HG02938 (cell line): ENCODE measurements around the gene EMILIN1.
"Not testable (repeated sequence)": the region's sequence is repeated elsewhere in the genome, so short reads cannot be mapped to it uniquely, and the experiment has no call there.

ENCODE experiments used
- ATAC-seq: cut with Tn5 transposase; IDR thresholded peaks from one replicate; pipeline ENCODE4 v1.9.1; 2021; ENCODE audit warnings: mild to moderate bottlenecking, moderate library complexity; ENCODE audit not compliant: unreplicated experiment

Gene EMILIN1

DNA sequence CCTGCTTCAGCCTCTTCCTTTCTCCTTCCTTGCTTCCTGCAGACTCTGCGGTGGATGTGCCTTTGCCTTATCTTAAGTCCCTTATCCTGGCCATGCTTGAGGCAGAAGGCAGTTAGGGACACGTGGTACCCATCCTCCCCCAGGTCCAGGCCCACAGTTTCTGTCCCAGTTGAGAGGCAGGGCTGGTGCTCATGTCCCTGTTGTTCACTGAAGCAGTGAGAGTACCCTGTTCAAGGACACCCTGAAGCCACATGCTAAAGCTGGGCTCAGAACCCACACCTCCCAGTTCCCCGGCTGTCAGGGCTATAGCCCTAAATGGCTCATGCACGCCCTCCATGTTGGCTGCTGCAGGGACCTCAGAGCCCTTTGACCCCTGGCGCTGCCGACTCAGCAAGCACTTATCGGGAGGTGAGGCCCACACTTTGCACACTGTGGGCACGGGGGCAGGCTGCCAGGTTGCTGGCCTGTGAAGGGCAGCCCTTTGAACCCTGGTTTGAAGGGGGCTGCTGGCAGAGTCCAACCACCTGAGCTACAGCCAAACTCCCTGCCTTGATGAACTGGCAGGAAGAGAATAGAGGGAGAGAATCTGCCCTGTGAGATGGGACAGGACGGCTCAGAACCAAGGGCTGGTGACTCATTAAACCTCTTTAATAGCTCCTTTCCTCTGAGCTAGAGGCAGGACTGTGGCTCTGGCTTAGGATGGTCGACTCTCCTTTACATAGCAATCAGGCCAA, 14.4 kb downstream of the EMILIN1 start:
- no peak for ATAC-seq

DNA sequence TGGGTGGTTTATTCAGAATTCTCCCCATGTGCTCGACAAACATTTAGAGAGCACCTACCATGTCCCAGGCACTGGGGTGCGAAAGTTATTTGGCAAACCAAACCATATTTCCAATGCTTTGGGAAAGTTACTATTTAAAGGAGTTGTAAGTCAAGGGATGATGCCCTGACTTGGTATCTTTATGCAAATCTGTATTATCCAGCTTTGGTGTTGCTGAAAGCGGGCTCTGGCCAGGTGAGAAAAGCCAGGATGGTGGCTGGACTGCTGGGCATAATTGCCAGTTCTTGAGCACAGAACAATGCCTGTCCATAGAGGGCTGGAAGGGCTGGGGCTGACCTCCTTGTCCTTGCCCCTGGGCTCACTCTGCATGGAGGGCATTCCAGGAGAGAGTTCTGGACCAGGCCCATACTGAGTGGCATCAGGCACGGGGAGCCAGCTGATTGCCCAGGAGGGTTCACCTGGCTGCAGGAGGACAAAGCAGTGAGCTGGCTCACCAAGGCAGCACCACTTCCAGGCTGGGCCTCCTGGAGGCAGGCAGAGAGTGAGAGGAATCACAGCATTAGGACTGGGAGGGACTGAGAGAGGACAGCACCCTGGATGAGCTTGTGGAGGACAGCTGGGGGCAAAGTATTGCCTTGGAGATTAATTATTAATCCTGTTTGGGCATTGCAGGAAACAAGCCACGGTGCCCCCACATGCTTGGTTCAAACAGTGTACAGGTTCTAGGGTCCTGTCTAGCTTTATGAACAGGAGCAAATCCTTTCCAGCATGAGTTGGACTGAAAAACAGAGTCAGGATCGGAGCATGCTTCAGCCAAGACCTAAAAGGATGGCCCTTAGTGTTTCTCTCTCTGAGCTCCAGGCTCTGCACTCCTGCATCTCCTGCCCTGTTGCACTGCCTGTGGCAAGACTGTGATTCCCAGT, 15.3 kb downstream of the EMILIN1 start:
- ATAC-seq: no peak

DNA sequence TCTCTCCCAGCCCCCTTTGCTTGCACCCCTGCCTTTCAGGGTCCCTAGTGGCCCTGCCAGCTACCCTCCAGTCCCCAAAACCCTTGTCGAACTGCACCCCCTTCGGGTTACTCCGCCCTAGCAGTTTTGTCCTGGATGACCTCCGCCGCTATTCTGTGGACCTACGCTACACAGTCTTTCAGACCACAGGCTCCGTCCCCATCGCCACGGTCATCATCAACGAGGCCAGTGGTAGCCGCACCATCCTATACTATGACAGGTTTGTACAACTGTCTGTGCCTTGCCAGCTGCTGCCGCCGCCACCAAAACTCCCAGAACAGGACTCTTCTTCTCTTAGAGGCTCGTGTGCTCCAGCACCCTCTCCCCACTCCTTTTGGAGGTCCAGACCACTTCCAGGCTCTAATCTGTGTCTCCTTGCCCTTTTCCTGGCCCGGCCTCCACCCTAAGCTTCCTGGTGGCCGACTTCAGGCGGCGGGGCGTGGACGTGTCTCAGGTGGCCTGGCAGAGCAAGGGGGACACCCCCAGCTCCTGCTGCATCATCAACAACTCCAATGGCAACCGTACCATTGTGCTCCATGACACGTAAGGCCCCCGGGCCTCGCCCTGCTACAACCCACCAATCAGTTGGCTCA, 16.1 kb downstream of the EMILIN1 start:
- ATAC-seq: no peak

DNA sequence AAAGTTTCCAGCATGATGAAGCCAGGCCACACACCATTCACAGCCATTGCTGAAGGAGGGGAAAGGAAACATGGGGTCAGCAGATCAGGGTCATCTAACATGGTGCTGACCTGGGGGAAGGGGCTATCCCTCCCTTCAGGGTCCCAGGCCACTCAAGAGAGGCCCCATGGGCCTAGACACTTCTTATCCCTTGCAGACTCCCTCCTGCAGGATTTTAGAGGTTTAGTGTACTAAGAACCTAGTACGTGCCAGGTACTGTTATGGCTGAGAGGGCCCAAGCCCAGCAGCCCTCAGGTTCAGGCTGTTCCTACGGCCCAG, 17.0 kb downstream of the EMILIN1 start:
- ATAC-seq: no peak

DNA sequence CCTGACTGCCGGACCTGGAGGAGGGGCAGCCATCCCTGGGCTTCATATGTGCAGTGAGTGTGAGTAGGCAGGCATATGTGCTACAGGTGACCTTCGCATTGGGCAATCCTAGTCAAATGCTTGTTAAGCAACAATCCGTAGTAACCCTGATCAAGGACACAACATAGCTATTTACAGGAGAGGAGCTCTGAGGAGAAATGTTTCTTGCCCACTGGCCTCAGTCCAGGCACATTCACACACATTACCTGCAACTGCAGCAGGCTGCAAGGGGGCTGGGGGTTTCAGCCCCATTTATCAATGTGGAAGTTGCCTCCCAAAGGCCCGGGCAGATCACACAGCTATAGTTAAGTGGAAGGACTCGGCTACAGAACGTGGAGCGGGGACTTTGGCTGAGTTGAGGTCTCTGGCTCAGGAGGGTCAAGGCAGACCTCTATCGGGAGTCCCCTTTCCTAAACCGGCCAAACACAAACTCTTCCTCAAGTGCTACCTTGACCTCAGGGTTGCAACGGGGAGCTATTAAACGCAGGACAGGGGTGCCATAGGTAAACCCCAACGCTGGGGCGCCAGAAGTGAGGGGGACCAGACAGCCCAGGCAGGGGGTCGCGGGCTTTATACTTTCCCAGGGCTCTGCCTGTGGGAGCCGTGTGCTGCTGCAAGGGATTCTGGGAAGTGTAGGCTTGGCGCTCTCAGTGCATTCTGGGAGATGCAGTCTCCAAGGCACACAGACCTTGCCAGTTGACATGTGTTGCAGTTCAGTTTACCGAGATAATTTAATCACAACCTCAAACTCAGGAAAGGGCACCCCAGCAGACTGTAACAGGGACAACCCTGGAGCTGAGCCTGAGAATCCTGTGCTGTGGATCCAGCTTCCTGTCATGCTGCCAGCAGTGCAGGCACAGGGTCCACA, 17.6 kb downstream of the EMILIN1 start:
- ATAC-seq: no peak

DNA sequence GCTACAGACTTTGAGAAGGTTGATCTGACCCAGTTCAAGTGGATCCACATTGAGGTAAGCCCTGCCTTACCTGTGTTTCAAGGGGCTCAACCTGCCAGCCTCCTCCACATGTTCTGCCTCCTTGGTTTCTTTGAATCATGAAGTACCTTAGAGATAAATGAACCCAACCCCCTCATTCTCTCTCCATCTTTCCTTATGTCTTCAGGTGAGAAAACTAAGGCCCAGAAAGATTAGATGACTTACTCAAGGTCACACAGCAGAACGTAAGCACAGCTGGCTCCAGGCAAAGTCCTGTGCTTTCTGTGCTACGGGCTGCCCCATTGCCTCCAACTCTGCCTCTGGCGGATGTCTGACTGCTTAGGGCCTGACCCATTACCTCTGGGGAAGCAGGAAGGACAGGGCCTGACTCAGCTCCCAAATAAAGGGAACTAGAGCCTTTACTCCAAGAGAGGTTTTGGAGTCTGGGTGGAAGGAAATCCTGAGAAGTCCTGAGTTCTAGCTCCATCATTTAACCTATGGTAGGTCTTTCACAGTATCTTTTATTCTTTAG, 18.4 kb downstream of the EMILIN1 start:
- no peak for ATAC-seq

DNA sequence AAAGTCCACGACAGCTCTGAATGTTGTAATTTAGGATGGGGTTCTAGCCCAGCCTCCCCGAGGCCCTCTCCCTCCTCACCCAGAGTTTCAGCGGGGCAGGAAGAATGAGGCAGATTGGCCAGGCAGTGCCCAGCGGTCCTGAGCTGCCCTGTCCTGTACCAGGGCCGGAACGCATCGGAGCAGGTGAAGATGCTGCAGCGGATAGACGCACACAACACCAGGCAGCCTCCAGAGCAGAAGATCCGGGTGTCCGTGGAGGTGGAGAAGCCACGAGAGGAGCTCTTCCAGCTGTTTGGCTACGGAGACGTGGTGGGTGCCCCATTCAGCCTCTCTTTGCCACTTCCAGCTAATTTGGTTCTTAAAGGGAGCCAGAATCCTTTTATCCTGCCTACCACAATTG, 18.9 kb downstream of the EMILIN1 start:
- no peak for ATAC-seq

DNA sequence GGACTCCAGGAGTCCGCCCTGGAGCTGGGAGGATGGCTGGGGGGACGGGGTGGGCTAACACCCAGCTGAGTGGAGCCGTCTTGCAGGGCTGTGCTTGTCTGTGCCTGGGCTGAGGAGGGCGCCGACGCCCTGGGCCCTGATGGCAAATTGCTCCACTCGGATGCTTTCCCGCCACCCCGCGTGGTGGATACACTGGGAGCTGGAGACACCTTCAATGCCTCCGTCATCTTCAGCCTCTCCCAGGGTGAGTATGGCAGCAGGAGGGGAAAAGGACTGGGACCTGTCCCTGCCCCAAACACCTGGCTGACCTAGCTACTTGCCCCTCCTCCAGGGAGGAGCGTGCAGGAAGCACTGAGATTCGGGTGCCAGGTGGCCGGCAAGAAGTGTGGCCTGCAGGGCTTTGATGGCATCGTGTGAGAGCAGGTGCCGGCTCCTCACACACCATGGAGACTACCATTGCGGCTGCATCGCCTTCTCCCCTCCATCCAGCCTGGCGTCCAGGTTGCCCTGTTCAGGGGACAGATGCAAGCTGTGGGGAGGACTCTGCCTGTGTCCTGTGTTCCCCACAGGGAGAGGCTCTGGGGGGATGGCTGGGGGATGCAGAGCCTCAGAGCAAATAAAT, 21.0 kb downstream of the EMILIN1 start:
- ATAC-seq: no peak

DNA sequence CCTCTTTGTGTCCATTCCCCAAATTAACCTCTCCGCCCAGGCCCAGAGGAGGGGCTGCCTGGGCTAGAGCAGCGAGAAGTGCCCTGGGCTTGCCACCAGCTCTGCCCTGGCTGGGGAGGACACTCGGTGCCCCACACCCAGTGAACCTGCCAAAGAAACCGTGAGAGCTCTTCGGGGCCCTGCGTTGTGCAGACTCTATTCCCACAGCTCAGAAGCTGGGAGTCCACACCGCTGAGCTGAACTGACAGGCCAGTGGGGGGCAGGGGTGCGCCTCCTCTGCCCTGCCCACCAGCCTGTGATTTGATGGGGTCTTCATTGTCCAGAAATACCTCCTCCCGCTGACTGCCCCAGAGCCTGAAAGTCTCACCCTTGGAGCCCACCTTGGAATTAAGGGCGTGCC, 21.6 kb downstream of the EMILIN1 start:
- ATAC-seq: no peak

DNA sequence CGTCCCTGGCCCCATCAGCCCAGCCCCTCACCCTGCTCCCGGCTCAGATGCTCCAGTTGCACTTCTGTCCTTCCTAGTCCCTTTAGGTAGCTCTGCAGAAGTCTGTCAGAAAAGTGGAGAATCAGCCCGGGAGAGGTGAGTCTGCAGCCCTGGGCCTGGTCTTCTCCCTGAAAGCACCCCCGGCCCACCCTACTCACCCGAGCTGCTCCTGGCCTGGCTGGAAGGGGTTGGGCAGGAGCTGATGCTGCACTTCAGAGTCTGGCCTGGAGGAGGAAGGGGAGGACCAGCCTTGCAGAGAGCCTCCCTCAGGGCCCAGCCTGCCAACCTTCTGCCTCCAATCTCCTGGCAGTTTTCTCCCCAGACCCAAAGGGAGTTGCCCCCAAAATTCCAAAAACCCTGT, 23.9 kb downstream of the EMILIN1 start:
- no peak for ATAC-seq

DNA sequence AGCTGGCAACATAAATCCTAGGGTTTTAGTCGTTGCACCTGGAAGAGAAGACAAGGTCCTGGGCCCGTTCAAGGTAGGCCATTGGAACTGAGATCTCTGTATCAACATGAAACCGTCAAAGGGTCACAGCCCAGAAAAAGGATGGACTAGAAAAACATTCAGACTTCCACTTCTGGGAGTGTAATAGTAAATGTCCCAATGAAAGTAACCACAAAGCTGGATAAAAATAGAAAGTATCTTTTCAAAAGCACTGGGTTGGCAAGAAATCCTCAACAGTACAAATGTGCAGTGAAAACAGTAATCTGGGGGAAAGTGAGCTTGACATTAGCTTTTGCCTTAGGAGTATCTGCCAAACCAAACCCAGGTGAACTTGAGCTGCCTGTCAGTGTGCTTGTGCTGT, 27.6 kb downstream of the EMILIN1 start:
- ATAC-seq: no peak

DNA sequence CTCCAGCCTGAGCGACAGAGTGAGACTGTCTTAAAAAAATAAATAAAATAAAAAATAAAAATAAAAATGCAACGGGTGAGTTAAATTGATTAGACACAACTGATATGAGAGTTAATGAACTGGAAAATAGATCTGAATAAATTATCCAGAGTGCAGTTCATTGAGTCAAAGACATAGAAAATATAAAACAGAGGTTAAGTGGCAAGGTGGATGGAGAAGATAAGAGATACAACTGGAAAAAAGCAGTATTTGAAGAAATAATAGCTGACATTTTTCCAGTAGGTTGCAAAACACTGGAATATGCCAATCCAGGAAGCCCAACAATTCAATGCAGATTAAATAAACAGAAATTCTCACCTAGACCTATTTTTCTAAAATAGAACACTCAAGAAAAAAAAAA, 29.8 kb downstream of the EMILIN1 start:
- ATAC-seq: no peak

DNA sequence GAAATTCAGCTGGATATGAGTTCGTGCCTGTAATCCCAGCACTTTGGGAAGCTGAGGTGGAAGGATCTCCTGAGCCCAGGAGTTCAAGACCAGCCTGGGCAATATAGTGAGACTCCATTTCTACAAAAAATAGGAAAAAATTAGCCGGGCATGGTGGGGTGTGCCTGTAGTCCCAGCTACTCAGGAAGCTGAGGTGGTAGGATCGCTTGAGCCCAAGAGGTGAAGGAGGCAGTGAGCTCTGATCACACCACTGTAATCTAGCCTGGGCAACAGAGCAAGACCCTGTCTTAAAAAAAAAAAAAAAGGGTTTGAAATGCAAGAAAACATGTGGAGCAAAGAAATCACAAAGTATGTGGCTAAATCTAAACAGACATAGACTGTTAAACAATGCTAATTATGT, 30.7 kb downstream of the EMILIN1 start:
- ATAC-seq: no peak

DNA sequence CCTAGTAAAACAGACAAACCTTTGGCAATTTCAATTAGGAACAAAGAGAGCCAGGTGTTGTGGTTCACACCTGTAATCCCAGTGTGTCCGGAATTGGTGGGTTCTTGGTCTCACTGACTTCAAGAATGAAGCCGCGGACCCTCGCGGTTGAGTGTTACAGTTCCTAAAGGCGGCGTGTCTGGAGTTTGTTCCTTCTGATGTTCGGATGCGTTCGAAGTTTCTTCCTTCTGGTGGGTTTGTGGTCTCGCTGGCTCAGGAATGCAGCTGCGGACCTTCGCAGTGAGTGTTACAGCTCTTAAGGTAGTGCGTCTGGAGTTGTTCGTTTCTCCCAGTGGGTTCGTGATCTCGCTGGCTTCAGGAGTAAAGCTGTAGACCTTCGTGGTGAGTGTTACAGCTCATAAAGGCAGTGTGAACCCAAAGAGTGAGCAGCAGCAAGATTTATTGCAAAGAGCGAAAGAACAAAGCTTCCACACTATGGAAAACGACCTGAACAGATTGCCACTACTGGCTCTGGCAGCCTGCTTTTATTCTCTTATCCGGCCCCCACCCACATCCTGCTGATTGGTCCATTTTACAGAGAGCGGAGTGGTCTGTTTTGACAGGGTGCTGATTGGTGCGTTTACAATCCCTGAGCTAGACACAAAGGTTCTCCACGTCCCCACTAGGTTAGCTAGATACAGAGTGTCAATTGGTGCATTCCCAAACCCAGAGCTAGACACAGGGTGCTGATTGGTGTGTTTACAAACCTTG, 32.4 kb downstream of the EMILIN1 start:
- ATAC-seq: not testable (repeated sequence)

DNA sequence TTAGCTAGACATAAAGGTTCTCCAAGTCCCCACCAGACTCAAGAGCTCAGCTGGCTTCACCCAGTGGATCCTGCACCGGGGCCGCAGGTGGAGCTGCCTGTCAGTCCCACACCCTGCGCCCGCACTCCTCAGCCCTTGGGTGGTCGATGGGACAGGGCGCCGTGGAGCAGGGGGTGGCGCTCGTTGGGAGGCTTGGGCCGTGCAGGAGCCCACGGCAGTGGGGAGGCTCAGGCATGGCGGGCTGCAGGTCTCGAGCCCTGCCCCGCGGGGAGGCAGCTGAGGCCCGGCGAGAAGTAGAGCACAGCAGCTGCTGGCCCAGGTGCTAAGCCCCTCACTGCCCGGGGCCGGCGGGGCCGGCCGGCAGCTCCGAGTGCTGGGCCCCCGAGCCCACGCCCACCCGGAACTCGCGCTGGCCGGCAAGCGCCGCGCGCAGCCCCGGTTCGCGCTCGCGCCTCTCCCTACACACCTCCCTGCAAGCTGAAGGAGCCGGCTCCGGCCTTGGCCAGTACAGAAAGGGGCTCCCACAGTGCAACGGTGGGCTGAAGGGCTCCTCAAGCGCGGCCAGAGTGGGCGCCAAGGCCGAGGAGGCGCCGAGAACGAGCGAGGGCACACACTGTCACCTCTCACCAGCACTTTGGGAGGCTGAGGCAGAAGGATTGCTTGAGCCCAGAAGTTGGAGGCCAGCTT, 33.1 kb downstream of the EMILIN1 start:
- not testable (repeated sequence) for ATAC-seq

DNA sequence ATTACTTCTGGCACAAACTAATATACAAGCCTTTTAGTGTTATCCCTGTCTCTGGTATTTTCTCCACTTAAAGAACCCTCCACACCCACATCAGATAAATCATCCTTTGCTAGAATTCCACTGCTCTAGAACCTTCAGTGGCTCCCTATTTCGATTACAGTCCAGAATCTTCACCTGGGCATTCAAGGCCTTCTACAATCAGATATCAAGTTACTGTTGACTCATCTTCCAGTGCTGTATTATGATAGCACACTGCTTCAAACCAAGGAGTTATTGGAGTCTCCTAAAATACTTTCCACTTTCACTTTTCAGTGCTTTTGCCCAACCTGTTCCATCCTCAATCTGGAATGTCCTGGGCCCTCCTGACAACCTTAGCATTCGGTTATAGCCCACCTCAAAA, 37.1 kb downstream of the EMILIN1 start:
- ATAC-seq: no peak

DNA sequence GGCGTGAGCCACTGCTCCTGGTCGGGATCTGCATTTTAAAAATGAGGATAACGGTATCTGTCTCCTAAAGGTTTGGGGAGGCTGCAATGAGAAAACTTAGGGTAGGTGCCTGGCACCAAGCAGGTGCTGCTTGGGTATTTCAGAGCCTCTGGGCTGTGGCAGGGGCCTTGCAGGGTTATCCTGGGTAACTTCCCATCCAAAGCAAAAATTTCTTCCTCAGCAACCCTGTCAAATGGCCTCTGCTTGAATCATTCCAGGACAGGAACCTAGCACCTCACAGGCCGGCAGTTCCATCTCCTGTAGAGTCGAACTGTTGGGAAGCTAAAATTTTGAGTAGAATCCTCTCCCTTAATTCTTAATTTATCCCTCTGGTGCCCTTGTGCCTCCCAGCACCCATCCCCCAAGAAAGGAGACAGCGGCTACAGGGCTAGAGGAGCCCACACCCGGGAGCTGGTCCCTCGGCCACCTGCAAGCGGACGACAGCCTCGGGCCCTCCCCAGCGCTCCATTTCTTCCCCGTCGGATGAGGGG, 39.6 kb downstream of the EMILIN1 start:
- no peak for ATAC-seq

DNA sequence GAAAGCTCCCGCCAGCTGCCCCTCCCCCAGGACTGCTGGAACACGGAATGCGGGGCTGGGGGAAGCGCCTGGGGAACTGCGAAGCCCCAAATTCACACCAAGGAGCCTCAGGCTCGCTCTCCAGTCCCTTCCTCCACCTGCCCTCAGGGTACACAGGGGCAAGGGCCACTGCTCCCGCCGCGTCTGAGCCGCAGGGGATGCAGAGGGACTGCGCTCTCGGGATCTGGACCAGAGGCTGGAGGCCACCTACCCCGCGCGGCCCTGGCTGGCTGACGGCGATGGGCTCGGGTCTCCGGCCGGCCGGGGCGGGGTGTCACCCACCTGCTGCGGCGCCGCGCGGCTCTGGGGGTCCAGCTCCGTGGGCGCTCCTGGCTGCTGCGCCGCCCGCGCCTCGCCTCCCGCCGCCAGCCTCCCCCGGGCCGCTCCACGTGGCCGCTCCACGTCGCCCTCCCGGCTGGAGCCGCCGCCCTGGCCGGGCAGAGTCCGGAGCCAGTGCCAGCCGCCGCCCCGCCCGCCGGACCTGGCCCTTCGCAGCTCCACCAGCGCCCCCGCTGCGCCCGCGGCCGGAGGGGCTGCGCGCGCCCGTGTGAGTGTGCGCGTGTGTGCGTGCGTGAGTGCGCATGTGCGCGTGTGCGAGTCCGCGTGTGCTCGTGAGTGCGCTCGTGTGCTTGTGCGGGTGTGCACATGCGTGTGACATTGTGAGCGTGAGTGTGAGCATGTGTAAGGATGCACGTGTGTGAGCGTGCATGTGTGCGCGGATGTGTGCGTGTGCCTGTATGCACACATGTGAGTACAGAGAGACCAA, 40.3 kb downstream of the EMILIN1 start, which contains the start of gene CGREF1:
Gene CGREF1 (minus strand): TSS at position 604 of the 805 bp plus-strand sequence. CDS start 14,762 bp downstream, outside the sequence.
- ATAC-seq: no peak
